Stimulated activated CD8-positive, alpha-beta memory T cell treated with anti-CD3 and anti-CD28 coated beads, Interleukin-12 subunit alpha, Interleukin-12 subunit beta, amount 100 ng/mL, for 24 hours (primary cell): ENCODE results near the gene TBC1D10A.

Source experiments
- DNase-seq: peaks from one replicate; pipeline ENCODE4 v3.0.0-alpha.2; 2020; ENCODE audit errors: extremely low read depth

Gene TBC1D10A

DNA sequence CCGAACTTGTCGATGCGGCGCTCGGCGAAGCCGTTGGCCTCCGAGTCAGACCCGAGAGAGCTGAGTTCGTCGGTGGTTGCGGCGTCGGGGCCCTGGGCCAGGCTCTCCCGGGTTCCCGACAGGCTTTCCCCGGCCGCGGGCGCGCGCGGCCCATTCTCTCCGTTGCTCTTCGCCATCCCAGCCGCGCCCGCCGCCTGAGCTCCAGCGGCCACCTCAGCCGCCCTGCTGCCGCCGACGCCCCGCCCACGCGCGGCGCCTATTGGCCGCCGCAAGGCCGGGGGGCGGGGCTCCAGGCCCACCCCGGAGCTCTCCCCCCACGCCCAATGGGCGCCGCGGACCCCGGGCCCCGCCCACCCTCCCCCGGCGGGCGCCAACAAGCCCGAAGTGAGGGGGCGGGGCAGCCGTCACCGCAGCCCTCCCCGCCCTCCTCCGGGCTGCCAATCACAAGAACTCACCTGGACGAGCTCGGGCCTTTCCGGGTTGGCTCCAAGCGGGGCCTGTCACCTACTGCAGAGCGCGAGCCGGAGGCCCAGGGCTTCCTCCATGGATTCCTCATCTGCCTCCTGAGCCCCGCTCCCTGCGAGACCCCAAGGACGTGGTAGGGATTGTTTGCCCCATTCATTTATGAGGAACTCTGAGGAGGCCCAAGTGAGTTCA is at the start of gene TBC1D10A:
TSS of gene TBC1D10A (minus strand) at position 236 of the 657 bp plus-strand sequence. CDS start at position 176, 60 bp downstream.
- DNase-seq: peak; percentile 79

- no peak for DNase-seq
Measured at GRCh38 chr22:30375312-30375849, 48.6 kb upstream of the TBC1D10A start.

- DNase-seq: no peak
Measured at GRCh38 chr22:30373331-30374325, 46.9 kb upstream of the TBC1D10A start.

- no peak for DNase-seq
Measured at GRCh38 chr22:30372915-30373314, 46.2 kb upstream of the TBC1D10A start.

DNA sequence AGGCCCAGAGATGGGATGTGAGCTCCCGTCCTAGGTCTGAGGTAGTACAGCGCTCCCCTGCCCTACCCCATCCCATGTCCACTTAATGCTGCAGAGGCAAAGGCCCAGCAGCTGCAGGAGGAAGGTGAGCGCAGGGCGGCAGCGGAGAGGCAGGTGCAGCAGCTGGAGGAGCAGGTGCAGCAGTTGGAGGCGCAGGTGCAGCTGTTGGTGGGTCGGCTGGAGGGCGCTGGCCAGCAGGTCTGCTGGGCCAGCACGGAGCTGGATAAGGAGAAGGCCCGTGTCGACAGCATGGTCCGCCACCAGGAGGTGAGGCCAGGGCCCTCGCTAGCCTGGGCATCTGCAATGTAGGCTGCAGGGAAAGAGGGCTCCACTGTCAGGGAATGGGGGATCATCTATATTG is 45.2 kb upstream of the TBC1D10A start:
- DNase-seq: no peak

DNA sequence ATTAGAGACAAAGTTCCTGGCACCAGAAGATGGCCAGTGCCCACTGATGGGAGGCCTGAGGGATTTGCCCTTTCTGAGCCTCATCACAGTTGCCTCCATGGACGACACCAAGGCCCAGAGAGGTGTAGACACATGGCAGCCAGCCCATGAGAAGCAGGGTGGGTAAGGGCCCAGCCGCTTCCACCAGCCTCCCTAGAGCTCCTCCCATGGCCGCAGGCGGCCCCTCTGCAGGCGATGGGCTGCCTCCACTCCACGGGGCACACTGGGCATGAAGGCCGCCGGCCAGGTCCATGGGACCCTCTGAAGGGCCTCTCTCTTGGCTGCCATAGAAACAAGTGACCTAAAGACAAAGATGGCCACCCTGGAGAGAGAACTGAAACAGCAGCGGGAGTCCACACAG is 44.6 kb upstream of the TBC1D10A start:
- no peak for DNase-seq

- DNase-seq: no peak
Measured at GRCh38 chr22:30370641-30371230, 44.0 kb upstream of the TBC1D10A start.

GRCh38 chr22:30368420-30368819 is 41.7 kb upstream of the TBC1D10A start:
- no peak for DNase-seq

GRCh38 chr22:30365891-30366290 is 39.1 kb upstream of the TBC1D10A start:
- DNase-seq: no peak

DNA sequence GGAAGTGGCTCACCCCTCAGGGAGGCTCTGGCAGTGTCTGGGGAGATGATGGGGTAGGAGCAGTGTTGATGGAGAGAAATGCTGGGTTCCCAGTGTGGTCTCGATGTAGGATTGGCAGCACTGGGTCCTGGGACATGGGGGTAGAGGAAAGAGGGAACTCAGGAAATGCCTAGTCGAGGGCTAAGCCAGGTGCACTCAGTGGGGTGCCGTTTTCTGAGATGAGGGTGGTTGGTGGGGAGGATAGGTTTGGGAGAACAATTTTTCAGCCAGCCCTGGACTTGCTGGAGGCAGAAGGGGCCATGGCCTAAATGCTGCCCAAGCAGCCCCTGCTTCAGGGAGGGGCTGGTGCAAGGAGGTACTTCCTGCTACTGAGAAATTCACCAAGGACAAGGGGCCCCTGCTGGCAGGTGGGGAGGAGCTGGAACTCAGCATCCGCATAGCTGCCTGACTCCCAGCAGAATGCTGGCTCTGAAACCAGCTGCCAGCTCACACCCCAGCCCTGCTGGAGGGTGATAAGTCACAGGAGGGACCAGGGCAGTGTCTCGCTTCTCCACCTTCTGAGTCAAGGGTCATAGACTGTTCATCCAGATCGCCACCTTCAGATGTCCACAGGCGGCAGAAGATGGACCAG is 36.0 kb upstream of the TBC1D10A start:
- DNase-seq: no peak

GRCh38 chr22:30361916-30362650 is 35.3 kb upstream of the TBC1D10A start:
- DNase-seq: no peak

DNA sequence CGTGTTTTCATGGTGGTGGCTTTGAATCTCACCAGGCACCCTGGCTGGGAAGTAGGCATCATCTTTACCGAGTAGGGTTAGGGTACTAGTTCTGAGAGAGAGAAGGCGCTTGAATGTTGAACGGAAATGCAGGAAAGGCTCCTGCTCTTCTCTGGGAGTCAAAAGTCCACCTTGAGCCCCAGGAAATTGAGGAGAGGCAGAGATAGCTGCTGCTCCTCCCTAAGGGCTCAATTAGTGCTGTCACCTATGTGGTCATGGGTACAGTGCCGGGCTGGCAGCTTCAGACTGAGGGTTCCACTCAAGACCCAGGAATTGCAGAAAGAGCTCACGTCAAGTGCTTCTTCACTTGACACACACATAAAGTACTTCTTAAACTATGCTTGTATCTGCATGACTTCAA is 31.8 kb upstream of the TBC1D10A start:
- no peak for DNase-seq

- DNase-seq: no peak
Measured at GRCh38 chr22:30357650-30358215, 31.0 kb upstream of the TBC1D10A start.

DNA sequence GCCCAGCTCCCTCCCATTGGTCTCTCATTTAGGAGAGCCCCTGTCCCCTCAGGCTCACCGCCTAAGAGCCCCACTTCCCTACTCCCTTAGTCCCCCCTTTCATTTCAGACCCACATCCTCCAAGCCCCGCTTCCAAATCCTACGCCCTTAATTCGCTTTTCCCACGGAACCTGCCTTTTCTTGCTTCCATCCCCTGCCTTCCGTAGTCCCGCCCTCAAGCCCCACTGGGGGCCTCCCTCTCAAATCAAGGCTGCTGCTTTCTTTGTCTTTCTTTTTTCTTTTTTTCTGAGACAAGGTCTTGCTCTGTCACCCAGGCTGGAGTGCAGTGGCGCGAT is 30.5 kb upstream of the TBC1D10A start:
- DNase-seq: no peak

GRCh38 chr22:30356449-30357235 is 29.9 kb upstream of the TBC1D10A start, which contains the start of the genes CCDC157 and SF3A1:
Gene CCDC157 (plus strand): TSS chr22:30357007. CDS start chr22:30366001, 8,994 bp downstream.
Gene SF3A1 (minus strand): TSS chr22:30356894. CDS start chr22:30356792, 102 bp downstream.
- peak; percentile 76 for DNase-seq

DNA sequence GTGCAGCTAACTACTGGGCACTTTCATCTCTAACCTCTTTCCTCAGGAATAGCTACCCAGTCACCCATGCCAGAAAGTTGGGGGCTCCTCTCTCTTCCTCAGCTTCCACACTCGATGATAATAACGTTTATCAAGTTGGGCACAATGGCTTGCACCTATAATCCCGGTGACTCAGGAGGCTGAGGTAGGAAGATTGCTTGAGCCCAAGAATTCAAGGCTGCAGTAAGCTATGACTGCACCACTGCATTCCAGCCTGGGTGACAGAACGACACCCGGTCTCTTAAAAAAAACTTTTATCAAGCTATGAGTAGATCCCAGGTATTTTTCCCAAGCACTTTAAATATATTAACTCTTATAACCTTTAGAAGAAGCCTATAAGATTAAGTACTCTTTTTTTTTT is 27.9 kb upstream of the TBC1D10A start:
- no peak for DNase-seq

DNA sequence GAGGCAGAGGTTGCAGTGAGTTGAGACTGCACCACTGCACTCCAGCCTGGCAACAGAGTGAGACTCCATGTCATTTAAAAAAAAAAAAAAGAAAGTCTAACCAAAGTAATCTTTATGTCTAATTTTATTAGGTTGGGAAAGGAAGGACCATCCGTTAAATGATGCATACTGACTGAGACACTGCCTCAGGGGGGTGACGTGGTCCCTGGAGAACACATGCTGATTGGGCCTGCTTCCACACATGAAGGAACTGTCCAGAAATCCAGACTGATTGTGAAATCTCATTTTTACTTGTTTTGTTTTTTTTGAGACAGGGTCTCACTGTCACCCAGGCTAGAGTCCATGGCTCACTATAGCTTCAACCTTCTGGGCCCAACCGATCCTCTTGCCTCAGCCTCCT is 24.5 kb upstream of the TBC1D10A start:
- DNase-seq: no peak

DNA sequence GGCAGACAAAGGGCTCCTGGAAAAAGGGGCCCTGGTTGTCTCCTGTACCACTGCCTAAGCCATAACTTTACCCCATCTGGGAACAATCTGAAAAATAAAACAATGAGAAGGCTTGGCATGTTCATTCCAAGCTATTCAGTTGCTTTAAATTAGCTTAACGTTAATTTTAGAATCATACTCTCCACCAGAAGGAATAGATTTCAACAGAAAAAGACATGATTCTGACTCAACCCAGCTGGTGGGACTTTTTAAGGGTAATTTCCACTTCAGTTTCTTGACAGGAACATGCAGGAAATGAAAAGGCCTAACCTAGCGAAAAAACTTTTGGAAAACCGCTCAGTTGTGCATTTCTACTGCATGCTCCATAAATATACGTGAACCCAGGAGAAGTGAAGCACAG is 22.1 kb upstream of the TBC1D10A start:
- no peak for DNase-seq

DNA sequence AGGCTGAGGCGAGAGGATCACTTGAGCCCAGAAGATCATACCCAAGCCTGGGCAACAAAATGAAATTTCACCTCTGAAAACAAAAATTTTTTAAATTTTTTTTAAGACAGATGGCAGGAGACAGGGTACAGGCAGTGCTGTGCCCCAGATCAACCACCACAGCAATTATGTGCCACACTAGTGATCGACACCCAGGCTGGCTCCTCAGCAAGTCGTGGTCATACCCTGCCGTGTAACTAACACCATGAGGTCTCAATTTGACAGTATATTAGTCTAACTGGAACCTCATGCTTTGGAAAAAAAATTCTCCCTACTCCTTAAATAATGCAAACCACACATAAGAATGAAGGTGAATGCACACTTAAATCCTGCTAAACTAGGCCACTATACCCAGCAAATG is 21.7 kb upstream of the TBC1D10A start:
- DNase-seq: no peak
